ENCODE data around the gene GNG7. TPM values are rescaled to one million over a fixed set of nuclear protein-coding genes. Genes with fewer than 3 reads are reported as not detected.

Gene GNG7
- total RNA-seq, 1 donor from 2014 or later, result 0.96 TPM

GRCh38 chr19:2734589-2735288 is 32.2 kb upstream of the GNG7 start:
- Histone ChIP-seq H3K27ac (no peak overlapping the region), H3K9me3 (no peaks in the 10 kb centered on the region), H3K27me3 (no peaks in the 10 kb centered on the region), H3K4me3 (no peak overlapping the region), H3K4me1 (peaks cover 6 to 11% of the 10 kb centered on the region in 2 donors), H3K36me3 (peaks cover 32 to 38% of the 10 kb centered on the region in 2 donors)
- no peak for DNase-seq (ENCODE audit: low spot score in 2 of 2)
- intact Hi-C loops (cut with DNase I), result no loop called here
- TF ChIP-seq, protein P1, sequence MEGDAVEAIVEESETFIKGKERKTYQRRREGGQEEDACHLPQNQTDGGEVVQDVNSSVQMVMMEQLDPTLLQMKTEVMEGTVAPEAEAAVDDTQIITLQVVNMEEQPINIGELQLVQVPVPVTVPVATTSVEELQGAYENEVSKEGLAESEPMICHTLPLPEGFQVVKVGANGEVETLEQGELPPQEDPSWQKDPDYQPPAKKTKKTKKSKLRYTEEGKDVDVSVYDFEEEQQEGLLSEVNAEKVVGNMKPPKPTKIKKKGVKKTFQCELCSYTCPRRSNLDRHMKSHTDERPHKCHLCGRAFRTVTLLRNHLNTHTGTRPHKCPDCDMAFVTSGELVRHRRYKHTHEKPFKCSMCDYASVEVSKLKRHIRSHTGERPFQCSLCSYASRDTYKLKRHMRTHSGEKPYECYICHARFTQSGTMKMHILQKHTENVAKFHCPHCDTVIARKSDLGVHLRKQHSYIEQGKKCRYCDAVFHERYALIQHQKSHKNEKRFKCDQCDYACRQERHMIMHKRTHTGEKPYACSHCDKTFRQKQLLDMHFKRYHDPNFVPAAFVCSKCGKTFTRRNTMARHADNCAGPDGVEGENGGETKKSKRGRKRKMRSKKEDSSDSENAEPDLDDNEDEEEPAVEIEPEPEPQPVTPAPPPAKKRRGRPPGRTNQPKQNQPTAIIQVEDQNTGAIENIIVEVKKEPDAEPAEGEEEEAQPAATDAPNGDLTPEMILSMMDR (IDR thresholded peaks at IDR 0.05), result no peak

DNA sequence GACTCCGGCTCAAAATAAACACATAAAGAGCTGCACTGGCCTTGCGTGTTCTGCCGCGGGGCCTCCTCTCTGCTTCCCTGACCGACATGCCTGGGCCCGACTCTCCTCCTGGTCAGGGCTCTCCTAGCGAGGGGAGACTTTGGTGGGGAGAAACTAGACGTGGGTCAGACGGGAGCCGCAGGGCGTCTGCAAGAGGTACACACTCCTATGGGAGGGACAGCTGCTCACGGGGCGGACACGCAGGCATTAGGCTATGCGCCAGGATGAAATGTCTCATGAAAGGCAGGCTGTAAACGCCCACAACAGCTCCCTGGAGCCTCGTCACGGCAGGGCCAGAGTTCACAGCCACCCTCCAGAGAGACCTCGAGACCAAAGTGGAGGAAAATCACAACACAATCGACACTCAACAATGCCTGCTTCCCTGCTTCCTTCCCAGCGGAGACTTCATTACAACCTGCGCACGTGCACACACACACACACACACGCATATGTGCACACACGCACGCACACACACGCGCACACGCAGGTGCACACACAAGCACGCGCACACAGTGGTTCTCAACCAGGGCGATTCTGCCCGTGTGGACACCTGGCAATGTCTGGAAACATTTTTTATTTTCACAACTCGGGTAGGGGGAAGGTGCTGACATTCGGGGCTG is 31.6 kb upstream of the GNG7 start:
- TF ChIP-seq, protein P1 (IDR thresholded peaks at IDR 0.05), result no peak
- no peak overlapping the region for H3K27ac ChIP-seq
- no peaks in the 10 kb centered on the region for H3K9me3 ChIP-seq
- H3K4me3 ChIP-seq, result no peak overlapping the region
- H3K27me3 ChIP-seq, result no peaks in the 10 kb centered on the region
- intact Hi-C loops (cut with DNase I), result no loop called here
- H3K36me3 ChIP-seq, result peaks cover 32 to 38% of the 10 kb centered on the region in 2 donors
- DNase-seq (ENCODE audit: low spot score in 2 of 2), result no peak
- peaks cover under 1 to 7% of the 10 kb centered on the region in 2 donors for H3K4me1 ChIP-seq

DNA sequence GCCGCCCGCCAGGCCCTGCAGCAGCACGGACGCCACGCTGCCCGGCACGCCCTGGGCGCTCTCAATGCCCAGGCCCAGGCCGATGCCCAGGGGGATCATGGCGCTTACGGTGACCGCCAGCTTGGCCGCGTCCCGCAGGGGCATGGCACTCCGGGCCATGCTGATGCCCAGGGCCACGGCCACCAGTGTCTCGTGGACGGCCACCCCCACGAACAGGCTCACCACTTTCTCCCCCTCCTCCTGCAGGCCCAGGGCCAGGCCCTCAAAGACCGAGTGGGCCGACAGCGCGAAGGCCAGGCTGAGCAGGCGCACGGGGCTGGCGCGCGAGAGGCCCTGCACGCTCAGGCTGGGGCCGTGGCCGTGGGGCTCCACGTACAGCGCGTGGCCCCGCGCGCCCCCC is 30.4 kb upstream of the GNG7 start:
- no peaks in the 10 kb centered on the region for H3K4me1 ChIP-seq
- intact Hi-C loops (cut with DNase I), result no loop called here
- no peak for DNase-seq (ENCODE audit: low spot score in 2 of 2)
- H3K36me3 ChIP-seq, result peaks cover 32 to 38% of the 10 kb centered on the region in 2 donors
- H3K4me3 ChIP-seq, result no peak overlapping the region
- TF ChIP-seq, protein P1 (IDR thresholded peaks at IDR 0.05), result no peak
- H3K27me3 ChIP-seq, result no peaks in the 10 kb centered on the region
- H3K9me3 ChIP-seq, result no peaks in the 10 kb centered on the region
- no peak overlapping the region for H3K27ac ChIP-seq

DNA sequence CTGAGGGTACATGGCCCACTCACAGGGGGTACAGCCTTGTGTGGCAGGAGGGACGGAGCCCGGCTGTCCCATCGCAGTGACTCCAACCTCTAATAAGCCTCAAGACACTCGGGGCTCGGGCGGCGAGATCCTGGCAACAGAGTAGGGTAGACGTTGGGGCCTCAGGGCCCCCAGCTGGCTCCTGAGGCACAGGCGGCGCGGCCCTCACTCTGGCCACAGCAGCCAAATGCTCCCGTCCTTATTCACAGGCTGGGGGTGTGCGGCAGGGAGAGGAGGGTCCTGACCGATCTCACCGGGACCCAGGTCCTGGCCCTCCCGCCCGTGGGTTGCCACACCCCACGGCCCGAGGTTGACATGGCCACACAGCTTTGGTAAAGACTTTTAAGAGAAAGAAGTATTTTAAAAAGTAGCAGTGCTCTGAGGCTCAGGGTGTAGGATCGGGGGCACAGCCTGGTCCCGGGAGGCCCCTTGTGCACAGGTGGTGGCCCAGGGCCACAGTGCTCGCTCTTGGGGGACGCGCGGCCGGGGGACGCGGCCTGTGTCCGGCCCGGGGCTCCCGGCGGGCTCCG is 29.7 kb upstream of the GNG7 start:
- H3K36me3 ChIP-seq, result peaks cover 32 to 38% of the 10 kb centered on the region in 2 donors
- H3K9me3 ChIP-seq, result no peaks in the 10 kb centered on the region
- H3K27ac ChIP-seq, result no peak overlapping the region
- no peaks in the 10 kb centered on the region for H3K27me3 ChIP-seq
- DNase-seq (ENCODE audit: low spot score in 2 of 2), result no peak
- TF ChIP-seq, protein P1 (IDR thresholded peaks at IDR 0.05), result no peak
- intact Hi-C loops (cut with DNase I), result no loop called here
- H3K4me3 ChIP-seq, result no peak overlapping the region
- H3K4me1 ChIP-seq, result no peaks in the 10 kb centered on the region

GRCh38 chr19:2731181-2731995 is 28.9 kb upstream of the GNG7 start:
- H3K4me3 ChIP-seq, result no peak overlapping the region
- H3K4me1 ChIP-seq, result no peaks in the 10 kb centered on the region
- no peaks in the 10 kb centered on the region for H3K9me3 ChIP-seq
- TF ChIP-seq, protein P1 (IDR thresholded peaks at IDR 0.05), result no peak
- intact Hi-C loops (cut with DNase I), result no loop called here
- DNase-seq (ENCODE audit: low spot score in 2 of 2), result no peak
- H3K27me3 ChIP-seq, result no peaks in the 10 kb centered on the region
- no peak overlapping the region for H3K27ac ChIP-seq
- H3K36me3 ChIP-seq, result peaks cover 29 to 32% of the 10 kb centered on the region in 2 donors
